Epithelial cell of umbilical artery (primary cell): ENCODE results near the gene UGGT1. TPM values are rescaled to one million over a fixed set of nuclear protein-coding genes. Genes with fewer than 3 reads are reported as not detected.

Experiments used
- total RNA-seq: library from RNA; depleted of rRNA; stranded (reverse); fragments of >200 nt; gene quantifications from 2 replicates; pipeline ENCODE4 v1.2.3, GENCODE V29; 2014

Gene UGGT1, protein sequence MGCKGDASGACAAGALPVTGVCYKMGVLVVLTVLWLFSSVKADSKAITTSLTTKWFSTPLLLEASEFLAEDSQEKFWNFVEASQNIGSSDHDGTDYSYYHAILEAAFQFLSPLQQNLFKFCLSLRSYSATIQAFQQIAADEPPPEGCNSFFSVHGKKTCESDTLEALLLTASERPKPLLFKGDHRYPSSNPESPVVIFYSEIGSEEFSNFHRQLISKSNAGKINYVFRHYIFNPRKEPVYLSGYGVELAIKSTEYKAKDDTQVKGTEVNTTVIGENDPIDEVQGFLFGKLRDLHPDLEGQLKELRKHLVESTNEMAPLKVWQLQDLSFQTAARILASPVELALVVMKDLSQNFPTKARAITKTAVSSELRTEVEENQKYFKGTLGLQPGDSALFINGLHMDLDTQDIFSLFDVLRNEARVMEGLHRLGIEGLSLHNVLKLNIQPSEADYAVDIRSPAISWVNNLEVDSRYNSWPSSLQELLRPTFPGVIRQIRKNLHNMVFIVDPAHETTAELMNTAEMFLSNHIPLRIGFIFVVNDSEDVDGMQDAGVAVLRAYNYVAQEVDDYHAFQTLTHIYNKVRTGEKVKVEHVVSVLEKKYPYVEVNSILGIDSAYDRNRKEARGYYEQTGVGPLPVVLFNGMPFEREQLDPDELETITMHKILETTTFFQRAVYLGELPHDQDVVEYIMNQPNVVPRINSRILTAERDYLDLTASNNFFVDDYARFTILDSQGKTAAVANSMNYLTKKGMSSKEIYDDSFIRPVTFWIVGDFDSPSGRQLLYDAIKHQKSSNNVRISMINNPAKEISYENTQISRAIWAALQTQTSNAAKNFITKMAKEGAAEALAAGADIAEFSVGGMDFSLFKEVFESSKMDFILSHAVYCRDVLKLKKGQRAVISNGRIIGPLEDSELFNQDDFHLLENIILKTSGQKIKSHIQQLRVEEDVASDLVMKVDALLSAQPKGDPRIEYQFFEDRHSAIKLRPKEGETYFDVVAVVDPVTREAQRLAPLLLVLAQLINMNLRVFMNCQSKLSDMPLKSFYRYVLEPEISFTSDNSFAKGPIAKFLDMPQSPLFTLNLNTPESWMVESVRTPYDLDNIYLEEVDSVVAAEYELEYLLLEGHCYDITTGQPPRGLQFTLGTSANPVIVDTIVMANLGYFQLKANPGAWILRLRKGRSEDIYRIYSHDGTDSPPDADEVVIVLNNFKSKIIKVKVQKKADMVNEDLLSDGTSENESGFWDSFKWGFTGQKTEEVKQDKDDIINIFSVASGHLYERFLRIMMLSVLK (N-terminal part only)
- 73.1 and 84.2 TPM in 2 replicates for total RNA-seq

DNA sequence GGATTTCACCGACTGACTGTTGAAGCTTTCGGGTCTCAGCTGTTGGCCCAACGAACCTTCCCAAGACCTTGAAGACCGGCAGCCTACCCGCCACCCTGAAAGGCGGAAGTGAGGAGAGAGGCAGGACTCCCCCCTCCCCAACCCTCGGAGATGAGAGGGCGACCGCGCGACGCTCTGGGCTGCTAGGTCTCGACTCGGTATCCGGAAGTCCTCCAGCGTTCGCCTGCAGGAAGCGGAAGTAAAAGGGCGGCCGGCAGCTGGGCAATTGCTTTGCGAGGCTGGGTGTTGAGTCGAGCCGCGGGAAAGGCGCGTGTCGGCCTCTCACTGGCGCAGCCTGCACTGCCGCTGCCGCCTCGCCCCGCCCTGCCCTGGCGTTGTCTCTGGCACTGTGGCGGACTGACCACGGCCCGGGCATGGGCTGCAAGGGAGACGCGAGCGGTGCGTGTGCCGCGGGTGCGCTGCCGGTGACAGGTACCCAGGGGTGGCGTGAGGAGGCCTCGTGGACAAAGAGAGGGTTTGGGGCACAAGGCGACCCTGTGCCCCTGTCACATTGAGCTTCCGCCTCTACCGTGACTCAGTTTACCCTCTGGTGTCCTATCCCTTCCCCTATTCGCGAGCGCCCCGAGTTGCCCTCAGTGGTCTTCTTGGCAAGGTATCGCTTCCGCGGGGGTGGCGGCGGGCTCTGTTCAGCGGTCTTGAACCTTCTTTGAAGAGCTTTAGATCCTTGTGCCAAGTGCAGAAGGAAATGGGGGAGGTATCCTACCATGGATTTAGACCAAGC, at the start of gene UGGT1:
Gene UGGT1, plus strand, starts transcription at position 256 of the 781 bp plus-strand sequence. Its CDS starts 158 bp downstream, at position 414.

Other genes starting within 250 kb of the UGGT1 start
- 30.2 and 34.3 TPM in 2 replicates for gene POLR2D, start 233.0 kb upstream of the UGGT1 start, total RNA-seq
- 16.9 and 18.1 TPM in 2 replicates for gene AMMECR1L, start 205.2 kb upstream of the UGGT1 start, total RNA-seq
- gene SAP130, start 63.1 kb upstream of the UGGT1 start, total RNA-seq: 2.6 and 7.0 TPM in 2 replicates
- 12.3 and 18.4 TPM in 2 replicates for gene HS6ST1, start 227.7 kb downstream of the UGGT1 start, total RNA-seq